ENCODE data around the gene CS. TPM values are rescaled to one million over a fixed set of nuclear protein-coding genes. Genes with fewer than 3 reads are reported as not detected.
"Not testable (repeated sequence)": the region's sequence is repeated elsewhere in the genome, so short reads cannot be mapped to it uniquely, and the experiment has no call there.

Gene CS
- total RNA-seq, 1 donor from 2014 or later: 311 TPM

DNA sequence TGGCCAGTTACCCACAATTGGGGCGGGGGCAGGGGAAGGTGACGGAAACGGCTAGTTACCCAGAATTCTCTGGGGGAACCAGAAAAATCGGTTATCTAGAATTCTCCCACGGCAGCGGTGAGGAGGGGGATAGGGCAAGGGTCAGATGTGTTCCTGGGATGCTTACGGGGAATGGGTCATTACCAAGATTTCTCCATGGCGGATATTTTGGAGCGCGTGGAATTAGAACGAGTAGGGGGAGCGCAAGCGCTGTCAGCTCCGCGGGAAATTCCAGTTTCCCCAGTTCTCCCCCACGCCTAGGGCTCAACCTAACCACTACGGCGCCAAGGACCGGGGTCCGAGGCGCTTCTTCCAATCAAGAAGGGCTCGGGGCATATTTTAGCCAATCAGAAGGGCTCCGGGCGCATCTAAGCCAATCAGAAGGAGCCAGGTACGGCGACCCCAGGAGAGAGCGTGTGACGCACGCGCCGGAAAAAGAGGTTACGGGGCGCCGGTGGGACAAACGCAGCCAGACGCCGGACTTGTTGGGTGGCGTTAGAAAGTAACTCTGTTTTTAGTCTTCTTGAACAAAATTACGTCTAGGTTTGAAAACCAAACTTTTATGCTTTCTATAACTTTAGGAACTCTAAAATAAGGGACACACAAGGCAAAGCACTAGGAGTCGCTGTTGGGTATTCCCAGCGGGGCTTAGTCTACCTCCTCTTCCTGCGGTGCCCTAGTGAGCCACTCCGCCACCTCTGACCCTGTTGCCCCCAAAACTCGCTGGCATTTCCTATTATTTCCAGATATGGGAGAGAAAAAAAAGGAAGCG lies 33.8 kb upstream of the CS start, which contains the start of gene PAN2:
Gene PAN2, minus strand, starts transcription at position 322 of the 811 bp plus-strand sequence. CDS start 906 bp downstream, outside the sequence.
- no peaks in the 10 kb centered on the region for H3K9me3 Mint-ChIP-seq
- H3K4me1 Mint-ChIP-seq: peaks cover 42% of the 10 kb centered on the region
- DNase-seq: peak; percentile 98
- H3K4me3 Mint-ChIP-seq: peak within 1 kb of the TSS; percentile 88
- peaks cover 4% of the 10 kb centered on the region for H3K36me3 Mint-ChIP-seq (ENCODE audit: low read depth)
- intact Hi-C loops (cut with micrococcal nuclease): loop anchor here (1.0 to 10.0 kb wide), 6 partner anchors 18 to 301 kb away; partner anchors contain the start of genes BAZ2A, CS, SPRYD4 and STAT2
- no peaks in the 10 kb centered on the region for H3K27me3 Mint-ChIP-seq
- peak within 1 kb of the TSS; percentile 99 for H3K27ac Mint-ChIP-seq

- Mint-ChIP-seq H3K27ac (peak overlapping the region; percentile 99), H3K4me1 (peaks cover 36% of the 10 kb centered on the region), H3K36me3 (ENCODE audit: low read depth) (no peaks in the 10 kb centered on the region), H3K27me3 (no peaks in the 10 kb centered on the region), H3K9me3 (no peaks in the 10 kb centered on the region), H3K4me3 (peak overlapping the region; percentile 88)
- no peak for DNase-seq
- intact Hi-C loops (cut with micrococcal nuclease): loop anchor here (1.0 to 10.0 kb wide), 4 partner anchors 33 to 302 kb away; partner anchors contain the start of genes BAZ2A, CS, SPRYD4 and TIMELESS
These were observed 33.1 kb upstream of the CS start for GRCh38 chr12:56333197-56333678.

DNA sequence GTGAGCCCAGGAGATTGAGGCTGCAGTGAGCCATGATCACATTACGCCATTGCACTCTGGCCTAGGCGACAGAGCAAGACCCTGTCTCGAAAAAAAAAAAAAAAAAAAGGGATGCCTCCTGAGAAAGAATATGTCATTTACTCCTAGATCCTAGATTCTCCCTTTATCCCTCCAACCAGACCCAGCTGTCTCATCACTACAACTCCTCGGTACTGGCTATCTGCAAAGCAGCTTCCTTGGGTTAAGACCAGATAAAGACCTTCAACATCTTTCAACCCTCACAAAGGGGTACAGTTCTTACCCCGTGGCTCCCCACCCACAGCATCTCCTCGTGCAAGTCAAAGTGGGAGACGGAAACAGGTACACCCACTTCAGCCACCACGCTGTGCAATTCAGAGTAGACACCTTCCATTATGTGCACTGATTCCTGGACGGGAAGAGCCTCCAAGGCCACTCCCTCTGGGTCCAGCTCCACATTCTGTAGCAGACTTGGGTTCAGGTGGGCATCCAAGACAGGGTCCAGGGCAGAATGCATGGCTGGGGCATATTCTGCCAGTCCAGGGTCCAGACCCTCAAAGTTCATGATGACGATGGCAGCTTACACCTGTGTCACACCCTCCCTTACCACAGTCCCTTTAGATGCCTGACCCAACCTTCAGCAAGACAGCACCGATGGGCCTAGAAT lies 32.5 kb upstream of the CS start:
- Mint-ChIP-seq H3K36me3 (ENCODE audit: low read depth) (peaks cover 5% of the 10 kb centered on the region), H3K9me3 (no peaks in the 10 kb centered on the region), H3K27ac (peak overlapping the region; percentile 99), H3K27me3 (no peaks in the 10 kb centered on the region), H3K4me1 (peaks cover 31% of the 10 kb centered on the region), H3K4me3 (peak overlapping the region; percentile 88)
- DNase-seq: peak; percentile 63
- intact Hi-C loops (cut with micrococcal nuclease): loop anchor here (1.0 to 10.0 kb wide), 4 partner anchors 32 to 302 kb away; partner anchors contain the start of genes BAZ2A, CS, SPRYD4 and TIMELESS

GRCh38 chr12:56330936-56331490 lies 30.9 kb upstream of the CS start:
- DNase-seq: no peak
- Mint-ChIP-seq H3K9me3 (no peaks in the 10 kb centered on the region), H3K4me1 (peaks cover 24% of the 10 kb centered on the region), H3K36me3 (ENCODE audit: low read depth) (peaks cover 17% of the 10 kb centered on the region), H3K27ac (peak overlapping the region; percentile 0), H3K27me3 (no peaks in the 10 kb centered on the region), H3K4me3 (no peak overlapping the region)
- intact Hi-C loops (cut with micrococcal nuclease): loop anchor here (10.0 kb wide), 1 partner anchor 304 kb away; the partner anchor contains the start of gene BAZ2A

DNA sequence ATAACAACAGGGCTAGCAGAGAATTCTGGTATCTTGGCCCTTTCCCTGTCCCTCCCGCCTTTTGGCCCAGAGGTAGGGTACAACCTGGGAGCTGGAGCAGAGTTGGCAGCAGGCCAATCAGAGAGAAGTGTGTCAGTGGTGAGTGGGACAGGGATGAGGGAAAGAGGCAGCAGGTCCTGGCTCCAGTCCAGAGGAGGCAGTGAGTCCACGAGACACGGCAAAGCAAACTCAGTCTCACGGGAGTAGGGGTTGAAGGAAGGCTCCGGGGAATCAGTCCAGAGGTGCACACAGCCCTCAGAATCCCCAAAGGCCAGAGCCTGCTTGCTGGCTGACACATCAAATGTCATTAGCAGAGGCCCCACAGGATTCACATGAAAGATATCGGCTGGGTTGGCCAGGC lies 26.4 kb upstream of the CS start:
- Mint-ChIP-seq H3K27me3 (no peaks in the 10 kb centered on the region), H3K27ac (no peak overlapping the region), H3K4me1 (peaks cover 7% of the 10 kb centered on the region), H3K9me3 (no peaks in the 10 kb centered on the region), H3K36me3 (ENCODE audit: low read depth) (peaks cover 43% of the 10 kb centered on the region), H3K4me3 (no peak overlapping the region)
- intact Hi-C loops (cut with micrococcal nuclease): no loop called here
- no peak for DNase-seq

- H3K27ac Mint-ChIP-seq: no peak overlapping the region
- no peak for DNase-seq
- H3K36me3 Mint-ChIP-seq (ENCODE audit: low read depth): peaks cover 43% of the 10 kb centered on the region
- no peak overlapping the region for H3K4me3 Mint-ChIP-seq
- intact Hi-C loops (cut with micrococcal nuclease): no loop called here
- no peaks in the 10 kb centered on the region for H3K9me3 Mint-ChIP-seq
- peaks cover 5% of the 10 kb centered on the region for H3K4me1 Mint-ChIP-seq
- H3K27me3 Mint-ChIP-seq: no peaks in the 10 kb centered on the region
These were observed 26.0 kb upstream of the CS start for GRCh38 chr12:56326126-56326525.

DNA sequence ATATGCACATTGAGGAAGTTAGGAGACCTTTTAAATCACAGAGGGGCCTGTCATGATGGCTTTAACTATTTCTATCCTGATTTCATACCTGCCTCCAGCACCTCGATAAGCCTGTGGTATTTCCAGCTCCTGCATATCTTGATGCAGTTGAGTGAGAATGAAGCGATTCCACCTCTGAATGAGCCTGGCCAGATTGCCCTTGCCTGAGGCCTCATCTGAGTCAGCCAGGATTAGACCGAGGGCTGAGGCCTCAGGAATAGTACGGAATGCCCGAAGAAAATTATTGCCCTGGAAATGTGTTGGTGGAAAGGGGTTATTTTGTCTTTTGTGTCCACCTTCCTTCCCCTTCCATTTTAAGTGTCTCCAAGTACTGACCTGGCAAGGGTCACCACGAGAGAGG lies 24.1 kb upstream of the CS start:
- no peaks in the 10 kb centered on the region for H3K27me3 Mint-ChIP-seq
- no peaks in the 10 kb centered on the region for H3K9me3 Mint-ChIP-seq
- no peak overlapping the region for H3K27ac Mint-ChIP-seq
- intact Hi-C loops (cut with micrococcal nuclease): no loop called here
- DNase-seq: no peak
- no peak overlapping the region for H3K4me3 Mint-ChIP-seq
- peaks cover 5% of the 10 kb centered on the region for H3K4me1 Mint-ChIP-seq
- H3K36me3 Mint-ChIP-seq (ENCODE audit: low read depth): peaks cover 47% of the 10 kb centered on the region

DNA sequence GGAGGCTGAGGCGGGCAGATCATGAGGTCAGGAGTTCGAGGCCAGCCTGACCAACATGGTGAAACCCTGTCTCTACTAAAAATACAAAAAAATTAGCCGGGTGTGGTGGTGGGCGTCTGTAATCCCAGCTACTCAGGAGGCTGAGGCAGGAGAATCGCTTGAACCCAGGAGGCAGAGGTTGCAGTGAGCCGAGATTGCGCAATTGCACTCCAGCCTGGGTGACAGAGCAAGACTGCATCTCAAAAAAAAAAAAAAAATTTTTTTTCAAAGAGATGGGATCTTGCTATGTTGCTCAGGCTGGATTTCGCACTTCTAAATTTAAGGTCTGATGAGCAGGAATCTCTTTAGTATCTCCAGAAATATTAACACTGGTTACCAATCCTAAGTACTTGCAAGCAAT lies 21.5 kb upstream of the CS start:
- H3K36me3 Mint-ChIP-seq (ENCODE audit: low read depth): peaks cover 39% of the 10 kb centered on the region
- DNase-seq; H3K4me1 Mint-ChIP-seq; intact Hi-C loops (cut with micrococcal nuclease); H3K27ac Mint-ChIP-seq; H3K27me3 Mint-ChIP-seq; H3K4me3 Mint-ChIP-seq; H3K9me3 Mint-ChIP-seq: not testable (repeated sequence)

GRCh38 chr12:56321027-56321426 lies 20.9 kb upstream of the CS start:
- Mint-ChIP-seq H3K4me1 (no peaks in the 10 kb centered on the region), H3K9me3 (no peaks in the 10 kb centered on the region), H3K36me3 (ENCODE audit: low read depth) (peaks cover 35% of the 10 kb centered on the region), H3K27ac (no peak overlapping the region), H3K4me3 (no peak overlapping the region), H3K27me3 (no peaks in the 10 kb centered on the region)
- no peak for DNase-seq
- intact Hi-C loops (cut with micrococcal nuclease): no loop called here

DNA sequence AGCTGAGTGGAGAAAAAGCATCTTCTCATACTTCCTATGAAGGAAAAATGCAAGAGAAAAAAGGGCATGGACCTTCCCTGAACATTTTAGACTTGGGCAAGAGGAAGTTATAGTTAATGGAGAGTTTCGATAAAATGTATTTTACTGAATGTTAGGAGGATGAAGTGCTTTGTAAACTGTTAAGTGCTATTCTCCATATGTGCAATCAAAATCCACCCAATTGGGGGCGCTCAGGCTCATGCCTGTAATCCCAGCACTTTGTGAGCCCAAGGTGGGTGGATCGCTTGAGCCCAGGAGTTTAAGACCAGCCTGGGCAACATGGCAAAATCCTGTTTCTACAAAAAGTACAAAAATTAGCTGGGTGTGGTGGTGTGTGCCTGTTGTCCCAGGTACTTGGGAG lies 17.5 kb upstream of the CS start:
- H3K36me3 Mint-ChIP-seq (ENCODE audit: low read depth): peaks cover 22% of the 10 kb centered on the region
- H3K4me3 Mint-ChIP-seq: no peak overlapping the region
- intact Hi-C loops (cut with micrococcal nuclease): loop anchor here (5.0 kb wide), 1 partner anchor 50 kb away; the partner anchor contains the start of gene COQ10A
- no peak for DNase-seq
- no peak overlapping the region for H3K27ac Mint-ChIP-seq
- H3K9me3 Mint-ChIP-seq: no peaks in the 10 kb centered on the region
- H3K27me3 Mint-ChIP-seq: no peaks in the 10 kb centered on the region
- peaks cover 7% of the 10 kb centered on the region for H3K4me1 Mint-ChIP-seq

GRCh38 chr12:56315622-56316473 lies 15.7 kb upstream of the CS start, which contains the start of gene CNPY2:
Gene CNPY2 (minus strand): TSS chr12:56315988. CDS start chr12:56315217, 771 bp downstream.
- Mint-ChIP-seq H3K9me3 (no peaks in the 10 kb centered on the region), H3K36me3 (ENCODE audit: low read depth) (peaks cover 22% of the 10 kb centered on the region), H3K27me3 (no peaks in the 10 kb centered on the region), H3K4me3 (peak within 1 kb of the TSS; percentile 97), H3K27ac (peak within 1 kb of the TSS; percentile 98), H3K4me1 (peaks cover 7% of the 10 kb centered on the region)
- peak; percentile 97 for DNase-seq
- intact Hi-C loops (cut with micrococcal nuclease): loop anchor here (1.0 to 5.0 kb wide), 8 partner anchors 16 to 200 kb away; partner anchors contain the start of genes COQ10A, CS, IL23A and RPL41

DNA sequence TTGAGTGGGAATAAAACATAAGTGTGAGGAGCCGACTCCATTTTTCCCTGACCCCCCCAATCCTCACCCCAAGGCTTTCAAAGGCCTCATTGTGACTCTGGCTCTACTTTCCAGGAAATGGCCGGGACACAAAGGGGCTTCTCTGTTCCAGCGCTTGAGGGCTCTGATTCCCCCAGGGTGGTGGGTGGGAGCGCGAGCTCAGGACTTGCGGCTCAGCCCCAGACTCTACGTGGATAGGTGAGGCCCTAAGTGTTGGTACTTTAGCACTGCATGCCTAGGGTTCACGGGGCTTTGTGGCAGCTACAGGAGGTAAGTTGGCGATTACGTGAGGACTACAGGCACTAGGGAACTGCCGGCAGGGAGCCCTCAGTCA lies 15.1 kb upstream of the CS start:
- H3K36me3 Mint-ChIP-seq (ENCODE audit: low read depth): peaks cover 28% of the 10 kb centered on the region
- peaks cover 7% of the 10 kb centered on the region for H3K4me1 Mint-ChIP-seq
- DNase-seq: no peak
- no peaks in the 10 kb centered on the region for H3K9me3 Mint-ChIP-seq
- peak overlapping the region; percentile 98 for H3K27ac Mint-ChIP-seq
- no peaks in the 10 kb centered on the region for H3K27me3 Mint-ChIP-seq
- intact Hi-C loops (cut with micrococcal nuclease): loop anchor here (5.0 kb wide), 1 partner anchor 48 kb away; the partner anchor contains the start of gene COQ10A
- H3K4me3 Mint-ChIP-seq: peak overlapping the region; percentile 97

GRCh38 chr12:56311003-56311402 lies 10.9 kb upstream of the CS start:
- no peak overlapping the region for H3K27ac Mint-ChIP-seq
- peaks cover 7% of the 10 kb centered on the region for H3K4me1 Mint-ChIP-seq
- no peak for DNase-seq
- no peaks in the 10 kb centered on the region for H3K27me3 Mint-ChIP-seq
- intact Hi-C loops (cut with micrococcal nuclease): no loop called here
- peaks cover 33% of the 10 kb centered on the region for H3K36me3 Mint-ChIP-seq (ENCODE audit: low read depth)
- H3K9me3 Mint-ChIP-seq: no peaks in the 10 kb centered on the region
- no peak overlapping the region for H3K4me3 Mint-ChIP-seq
